ENCODE data around the gene ZC3H13. TPM values are rescaled to one million over a fixed set of nuclear protein-coding genes. Genes with fewer than 3 reads are reported as not detected.

ZC3H13 gene
- total RNA-seq, 1 experiment from 2014 or later = 61.9 TPM

- Histone ChIP-seq H3K23me2 (ENCODE audit: insufficient read length, low read depth, low read length, poor library complexity, severe bottlenecking) (no peaks in the 10 kb centered on the region), H3K14ac (ENCODE audit: insufficient read depth, low read length) (no peak overlapping the region), H3K4me1 (ENCODE audit: insufficient read depth, low read length) (no peaks in the 10 kb centered on the region), H3K79me2 (ENCODE audit: insufficient read depth, low read length) (no peaks in the 10 kb centered on the region), H3K4me2 (ENCODE audit: insufficient read depth, insufficient read length, low read length) (no peak overlapping the region), H3K56ac (ENCODE audit: insufficient read length, low read depth, low read length) (no peak overlapping the region), H2AFZ (ENCODE audit: low read length) (no peak overlapping the region), H3K9me3 (ENCODE audit: control insufficient read depth, low read depth, low read length) (no peaks in the 10 kb centered on the region), H4K8ac (replicated peaks; ENCODE audit: insufficient read length, low read depth, low read length) (no peak overlapping the region), H2BK15ac (ENCODE audit: low read depth, low read length) (no peak overlapping the region), H4K20me1 (ENCODE audit: control insufficient read depth, insufficient read depth, insufficient read length) (no peaks in the 10 kb centered on the region), H3K18ac (ENCODE audit: insufficient read length, low read depth, low read length) (no peak overlapping the region), H3K27me3 (ENCODE audit: insufficient read depth, low read length) (no peaks in the 10 kb centered on the region), H3K4ac (ENCODE audit: low read depth, low read length) (no peak overlapping the region), H3K9ac (ENCODE audit: extremely low read depth, insufficient read length, low read length) (no peak overlapping the region), H3T11ph (ENCODE audit: low read length) (no peak overlapping the region), H3K23ac (ENCODE audit: insufficient read length, low read depth, low read length) (no peak overlapping the region), H2BK5ac (ENCODE audit: insufficient read length, low read length) (no peak overlapping the region), H3K27ac (ENCODE audit: insufficient read length, low read depth, low read length) (no peak overlapping the region), H3K79me1 (ENCODE audit: insufficient read depth, low read depth, low read length, poor library complexity, severe bottlenecking) (no peaks in the 10 kb centered on the region), H4K5ac (ENCODE audit: insufficient read length, low read depth, low read length) (no peak overlapping the region), H2BK120ac (ENCODE audit: low read depth, low read length, poor library complexity, severe bottlenecking) (no peak overlapping the region), H2BK12ac (ENCODE audit: insufficient read length, low read depth, low read length) (no peak overlapping the region), H4K91ac (ENCODE audit: insufficient read length, low read depth, low read length) (no peak overlapping the region), H2AK5ac (ENCODE audit: insufficient read length, low read length) (no peak overlapping the region), H2BK20ac (ENCODE audit: low read depth, low read length, poor library complexity, severe bottlenecking) (no peak overlapping the region)
- Mint-ChIP-seq H3K9me3 (no peaks in the 10 kb centered on the region), H3K27me3 (ENCODE audit: low read depth) (no peaks in the 10 kb centered on the region; the same call in 1 of the 2 replicates), H3K27ac (no peak overlapping the region), H3K4me1 (no peaks in the 10 kb centered on the region), H3K4me3 (no peak overlapping the region), H3K36me3 (ENCODE audit: insufficient read depth in 1 of 3, low read depth in 3 of 3) (0 out of 7 replicates have a peak, but pooled peaks cover 0 to 1% (median 0%) of the 10 kb centered on the region in 3 experiments)
- no peak for TF ChIP-seq CTCF (conservative IDR thresholded peaks at IDR 0.05)
- DNase-seq = no peak
- WGBS (ENCODE audit: extremely low coverage, insufficient read length, low lambda C conversion rate) = no CpG with 5 or more reads among the region's 1 CpG
These were observed 111.3 kb downstream of the ZC3H13 start for GRCh38 chr13:45941261-45941660.

Data from H9 (cell line).